HFFc6 (cell line): ENCODE measurements around the gene TRPM2. TPM values are rescaled to one million over a fixed set of nuclear protein-coding genes. Genes with fewer than 3 reads are reported as not detected.
A peak's percentile ranks its signal among the peaks of the same experiment; 100 is the strongest.

Source experiments
- DNase-seq: peaks from one replicate; pipeline ENCODE4 v3.0.0-alpha.2; 2018
- H3K27ac Mint-ChIP-seq: 2 replicates; pipeline ENCODE4 v1.8.0; 2020; ENCODE audit warnings: mild to moderate bottlenecking, mixed read lengths
- H3K27me3 Mint-ChIP-seq: 2 replicates; pipeline ENCODE4 v1.8.0; 2021; ENCODE audit warnings: mild to moderate bottlenecking, moderate library complexity, mixed read lengths; ENCODE audit not compliant: insufficient read depth
- H3K36me3 Mint-ChIP-seq: 2 replicates; pipeline ENCODE4 v1.8.0; 2021; ENCODE audit warnings: low read depth, mixed read lengths
- H3K4me1 Mint-ChIP-seq: 2 replicates; pipeline ENCODE4 v1.8.0; 2020; ENCODE audit warnings: low read depth, mixed read lengths
- H3K4me3 Mint-ChIP-seq: 2 replicates; pipeline ENCODE4 v1.8.0; 2020; ENCODE audit warnings: mild to moderate bottlenecking, moderate library complexity, mixed read lengths
- H3K9me3 Mint-ChIP-seq: 2 replicates; pipeline ENCODE4 v1.8.0; 2020; ENCODE audit warnings: mild to moderate bottlenecking, mixed read lengths
- total RNA-seq, 6 experiments: library from RNA; stranded (reverse); fragmentation: NEBNext Ultra II Directional; extraction: Animal tissue kit (Norgen Biotek cat#: 25700); gene quantifications; 2 replicates in 1 of 6; 3 replicates in 5 of 6; pipeline ENCODE4 v1.2.3, GENCODE V29; 2021
- TF ChIP-seq, protein P1 (sequence below): fragments of 200-600 bp; sonication (generic); IDR thresholded peaks from 2 replicates; pipeline ENCODE4 v1.5.0; 2021; ENCODE audit warnings: antibody characterized with exemption, mild to moderate bottlenecking

TRPM2 gene
- total RNA-seq, 6 experiments from 2014 or later = 0.09 to 0.31 (median 0.20) TPM; not detected in 2

DNA sequence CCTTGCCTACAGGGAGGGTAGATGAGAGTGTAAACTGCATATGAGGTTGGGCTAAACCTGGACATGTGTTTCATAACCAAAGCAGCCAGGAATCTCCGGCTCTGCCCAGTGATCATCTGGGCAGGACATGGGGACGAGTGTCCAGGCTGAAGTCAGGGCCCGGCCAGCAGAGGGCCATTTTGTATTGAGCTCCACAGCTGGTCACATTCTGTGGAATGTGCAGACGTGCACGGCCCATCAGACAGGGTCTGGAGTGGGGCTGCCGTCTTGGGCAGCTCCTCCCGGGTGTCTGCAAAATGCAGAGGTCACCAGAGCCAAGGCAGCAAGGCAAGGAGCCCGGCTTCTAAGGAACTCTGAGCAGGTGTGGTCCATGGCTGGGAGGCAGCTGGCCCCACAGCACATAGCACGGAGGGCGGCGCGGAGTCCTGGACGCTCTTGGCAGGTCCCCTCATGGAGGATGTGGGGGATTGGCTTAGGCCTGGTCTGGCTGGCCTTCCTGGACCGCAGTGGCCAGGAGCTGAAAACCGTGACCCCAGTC, 108.1 kb downstream of the TRPM2 start:
- H3K9me3 Mint-ChIP-seq = peaks cover 29% of the 10 kb centered on the region
- H3K27ac Mint-ChIP-seq = no peak overlapping the region
- H3K36me3 Mint-ChIP-seq = no peaks in the 10 kb centered on the region; the same call in 1 of the 2 replicates
- TF ChIP-seq, protein P1, sequence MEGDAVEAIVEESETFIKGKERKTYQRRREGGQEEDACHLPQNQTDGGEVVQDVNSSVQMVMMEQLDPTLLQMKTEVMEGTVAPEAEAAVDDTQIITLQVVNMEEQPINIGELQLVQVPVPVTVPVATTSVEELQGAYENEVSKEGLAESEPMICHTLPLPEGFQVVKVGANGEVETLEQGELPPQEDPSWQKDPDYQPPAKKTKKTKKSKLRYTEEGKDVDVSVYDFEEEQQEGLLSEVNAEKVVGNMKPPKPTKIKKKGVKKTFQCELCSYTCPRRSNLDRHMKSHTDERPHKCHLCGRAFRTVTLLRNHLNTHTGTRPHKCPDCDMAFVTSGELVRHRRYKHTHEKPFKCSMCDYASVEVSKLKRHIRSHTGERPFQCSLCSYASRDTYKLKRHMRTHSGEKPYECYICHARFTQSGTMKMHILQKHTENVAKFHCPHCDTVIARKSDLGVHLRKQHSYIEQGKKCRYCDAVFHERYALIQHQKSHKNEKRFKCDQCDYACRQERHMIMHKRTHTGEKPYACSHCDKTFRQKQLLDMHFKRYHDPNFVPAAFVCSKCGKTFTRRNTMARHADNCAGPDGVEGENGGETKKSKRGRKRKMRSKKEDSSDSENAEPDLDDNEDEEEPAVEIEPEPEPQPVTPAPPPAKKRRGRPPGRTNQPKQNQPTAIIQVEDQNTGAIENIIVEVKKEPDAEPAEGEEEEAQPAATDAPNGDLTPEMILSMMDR = peak; percentile 36
- peaks cover 6% of the 10 kb centered on the region for H3K27me3 Mint-ChIP-seq
- no peak overlapping the region for H3K4me3 Mint-ChIP-seq
- DNase-seq = no peak
- no peaks in the 10 kb centered on the region for H3K4me1 Mint-ChIP-seq

DNA sequence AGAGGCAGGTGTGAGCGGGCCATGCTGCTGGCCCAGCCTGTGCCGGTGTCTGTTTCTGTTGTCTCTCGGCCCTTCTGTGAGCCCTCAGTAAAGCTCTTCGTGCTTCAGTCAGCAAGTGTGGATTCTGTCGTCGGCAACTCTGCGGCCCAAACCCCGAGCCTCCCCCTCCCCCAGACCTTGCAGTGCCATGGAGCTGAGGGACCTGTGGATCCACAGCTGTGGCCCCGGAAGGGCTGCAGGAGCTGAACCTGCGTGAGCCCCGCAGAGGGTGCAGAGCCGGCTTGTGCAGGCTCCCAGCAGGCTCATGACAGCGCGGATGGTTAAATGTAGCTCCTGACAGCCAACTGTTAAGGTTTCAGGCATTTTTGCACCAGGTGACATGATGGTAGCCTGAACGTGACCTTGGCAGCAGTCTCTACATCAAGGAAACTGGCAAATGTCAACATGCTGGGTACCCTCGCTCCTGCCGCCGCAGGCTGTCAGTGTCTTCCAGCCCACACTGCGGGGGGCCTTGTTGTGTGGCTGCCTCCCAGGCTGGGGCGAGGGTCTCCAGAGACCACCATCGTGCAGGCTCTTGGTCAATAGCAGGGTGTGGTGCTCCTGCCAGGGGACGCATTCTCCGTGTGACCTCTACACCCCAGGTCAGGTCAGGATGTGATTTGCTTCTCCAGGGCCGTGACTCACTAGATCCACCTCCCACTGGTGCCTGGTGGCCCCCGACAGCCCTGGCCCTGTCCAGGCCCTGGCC, 108.8 kb downstream of the TRPM2 start:
- H3K36me3 Mint-ChIP-seq = no peaks in the 10 kb centered on the region; the same call in 1 of the 2 replicates
- TF ChIP-seq, protein P1 = no peak
- no peaks in the 10 kb centered on the region for H3K4me1 Mint-ChIP-seq
- no peak overlapping the region for H3K4me3 Mint-ChIP-seq
- H3K27ac Mint-ChIP-seq = no peak overlapping the region
- peaks cover 36% of the 10 kb centered on the region for H3K9me3 Mint-ChIP-seq
- DNase-seq = no peak
- peaks cover 10% of the 10 kb centered on the region for H3K27me3 Mint-ChIP-seq

DNA sequence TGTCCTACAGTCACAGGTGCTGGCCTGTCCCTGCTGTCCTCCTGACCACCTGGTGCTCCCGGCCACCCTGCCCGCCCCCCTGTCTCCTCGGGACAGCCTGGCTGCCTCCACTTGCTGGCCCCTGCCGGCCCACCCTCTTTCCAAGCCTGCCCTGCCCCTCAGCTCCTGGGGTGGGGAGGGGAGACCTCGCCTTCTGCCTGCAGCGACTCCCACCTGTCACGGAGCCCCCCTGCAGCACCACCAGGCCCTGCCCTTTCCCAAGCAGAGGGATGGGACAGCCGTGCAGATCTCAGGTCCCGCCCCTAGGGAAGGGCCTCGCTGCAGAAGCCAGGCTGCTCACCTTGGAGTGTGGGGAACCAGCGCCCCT, 109.4 kb downstream of the TRPM2 start:
- no peaks in the 10 kb centered on the region for H3K4me1 Mint-ChIP-seq
- peaks cover 36% of the 10 kb centered on the region for H3K9me3 Mint-ChIP-seq
- TF ChIP-seq, protein P1 = no peak
- no peak overlapping the region for H3K27ac Mint-ChIP-seq
- H3K36me3 Mint-ChIP-seq = no peaks in the 10 kb centered on the region; the same call in 1 of the 2 replicates
- peaks cover 10% of the 10 kb centered on the region for H3K27me3 Mint-ChIP-seq
- no peak overlapping the region for H3K4me3 Mint-ChIP-seq
- DNase-seq = no peak

DNA sequence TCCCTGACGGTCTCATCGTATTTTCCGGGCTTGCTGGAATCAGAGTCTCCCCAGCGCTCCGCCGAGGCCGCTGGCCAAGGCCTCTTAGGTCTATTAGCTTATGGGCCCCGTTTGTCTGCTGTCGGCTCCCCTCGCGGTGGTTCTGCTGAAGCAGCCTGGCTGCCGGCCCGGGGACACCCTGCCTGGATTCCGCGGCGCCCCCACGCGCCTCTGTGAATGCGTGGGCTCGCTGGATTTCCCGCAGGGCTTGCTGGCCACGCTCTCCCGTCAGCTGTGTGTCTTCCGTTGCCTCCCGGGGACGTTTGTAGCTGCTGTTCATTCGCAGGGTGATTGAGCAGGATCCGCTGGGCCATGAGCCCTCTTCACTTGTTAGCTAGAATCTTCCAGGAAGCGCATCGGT, 110.3 kb downstream of the TRPM2 start:
- H3K36me3 Mint-ChIP-seq = no peaks in the 10 kb centered on the region; the same call in 1 of the 2 replicates

DNA sequence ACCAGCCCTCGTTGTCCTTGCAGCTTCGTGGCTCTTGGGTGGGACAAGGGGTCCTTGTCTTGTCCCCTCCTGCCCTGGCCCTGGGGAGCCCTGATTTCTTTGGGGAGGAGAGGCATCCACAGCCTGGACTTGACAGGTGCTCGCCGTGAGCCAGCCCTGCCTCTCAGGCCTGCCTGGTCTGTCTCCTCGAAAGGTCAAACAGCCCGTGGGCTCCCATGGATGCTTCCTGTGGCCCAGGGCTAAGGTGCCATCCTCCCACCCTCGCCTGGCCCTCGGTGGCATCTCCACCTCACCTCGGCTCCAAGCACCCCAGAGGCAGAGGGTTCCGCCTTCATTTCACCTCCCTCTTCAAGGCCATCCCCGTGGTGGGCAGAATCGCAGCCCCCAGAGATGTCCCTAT, 110.9 kb downstream of the TRPM2 start:
- Mint-ChIP-seq H3K36me3 (no peaks in the 10 kb centered on the region; the same call in 1 of the 2 replicates), H3K27ac (no peak overlapping the region), H3K27me3 (peaks cover 5% of the 10 kb centered on the region; the same call in 1 of the 2 replicates), H3K9me3 (peaks cover 32% of the 10 kb centered on the region), H3K4me1 (no peaks in the 10 kb centered on the region), H3K4me3 (no peak overlapping the region)
- TF ChIP-seq, protein P1 = no peak
- no peak for DNase-seq

More for the DNA sequence above, 110.3 kb downstream of the TRPM2 start:
- peaks cover 6% of the 10 kb centered on the region for H3K27me3 Mint-ChIP-seq
- DNase-seq = no peak
- H3K9me3 Mint-ChIP-seq = peaks cover 33% of the 10 kb centered on the region
- TF ChIP-seq, protein P1 = no peak
- H3K4me3 Mint-ChIP-seq = no peak overlapping the region
- no peak overlapping the region for H3K27ac Mint-ChIP-seq
- no peaks in the 10 kb centered on the region for H3K4me1 Mint-ChIP-seq
